ENCODE data around the gene CORO1C.

CORO1C gene

DNA sequence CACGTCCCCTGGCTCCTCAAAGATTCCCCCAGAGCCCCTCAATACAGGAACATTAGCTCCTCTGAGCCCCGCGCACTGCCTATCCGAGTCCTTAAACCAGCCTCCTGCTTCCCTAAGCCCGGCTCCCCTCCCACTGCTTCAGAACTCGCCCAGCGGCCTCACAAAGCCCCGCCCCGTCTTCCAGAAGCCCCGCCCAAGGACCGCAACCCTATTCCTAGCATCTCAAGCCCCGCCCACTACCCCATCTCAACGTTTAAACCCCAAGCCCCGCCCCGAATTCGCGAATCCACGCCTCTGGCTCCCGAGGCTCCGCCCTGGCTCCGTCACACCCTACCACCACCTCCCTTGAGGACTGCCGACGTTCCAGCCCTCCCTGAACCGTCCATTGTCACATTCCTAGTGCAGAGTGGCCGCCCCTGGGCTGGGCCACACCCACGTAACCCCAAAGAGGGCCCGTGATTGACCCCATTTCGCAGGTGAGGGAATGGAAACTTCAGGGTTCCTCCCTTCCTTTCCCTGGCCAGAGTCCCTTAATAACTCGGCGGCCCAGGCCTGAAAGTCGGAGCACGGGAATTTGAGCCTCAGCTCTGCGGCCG is 646 bp upstream of the CORO1C start:
- Histone ChIP-seq H3K4me3 (ENCODE audit: low read length) (peak overlapping the region; percentile 95), H3K27me3 (ENCODE audit: control insufficient read depth, insufficient read depth, low read length) (no peaks in the 10 kb centered on the region), H3K27ac (ENCODE audit: low read length) (no peak overlapping the region), H3K9me3 (ENCODE audit: control insufficient read depth, low read depth, low read length) (no peaks in the 10 kb centered on the region), H3K9ac (ENCODE audit: low read length) (peak overlapping the region; percentile 54), H3K36me3 (ENCODE audit: control insufficient read depth, low read depth, low read length) (no peaks in the 10 kb centered on the region), H3K4me1 (ENCODE audit: control insufficient read depth, low read depth, low read length) (peaks cover 10% of the 10 kb centered on the region)

GRCh38 chr12:108730365-108731104 is 783 bp downstream of the CORO1C start:
- H3K27me3 ChIP-seq (ENCODE audit: control insufficient read depth, insufficient read depth, low read length), result no peaks in the 10 kb centered on the region
- peak overlapping the region; percentile 94 for H3K27ac ChIP-seq (ENCODE audit: low read length)
- no peaks in the 10 kb centered on the region for H3K36me3 ChIP-seq (ENCODE audit: control insufficient read depth, low read depth, low read length)
- H3K9ac ChIP-seq (ENCODE audit: low read length), result peak overlapping the region; percentile 91
- peak overlapping the region; percentile 95 for H3K4me3 ChIP-seq (ENCODE audit: low read length)
- H3K9me3 ChIP-seq (ENCODE audit: control insufficient read depth, low read depth, low read length), result no peaks in the 10 kb centered on the region
- peaks cover 10% of the 10 kb centered on the region for H3K4me1 ChIP-seq (ENCODE audit: control insufficient read depth, low read depth, low read length)

- Histone ChIP-seq H3K4me1 (ENCODE audit: control insufficient read depth, low read depth, low read length) (peaks cover 10% of the 10 kb centered on the region), H3K9me3 (ENCODE audit: control insufficient read depth, low read depth, low read length) (no peaks in the 10 kb centered on the region), H3K27me3 (ENCODE audit: control insufficient read depth, insufficient read depth, low read length) (no peaks in the 10 kb centered on the region), H3K27ac (ENCODE audit: low read length) (peak overlapping the region; percentile 94), H3K4me3 (ENCODE audit: low read length) (peak overlapping the region; percentile 95), H3K9ac (ENCODE audit: low read length) (peak overlapping the region; percentile 91), H3K36me3 (ENCODE audit: control insufficient read depth, low read depth, low read length) (no peaks in the 10 kb centered on the region)
Measured at GRCh38 chr12:108729612-108730364, 1.5 kb downstream of the CORO1C start.

DNA sequence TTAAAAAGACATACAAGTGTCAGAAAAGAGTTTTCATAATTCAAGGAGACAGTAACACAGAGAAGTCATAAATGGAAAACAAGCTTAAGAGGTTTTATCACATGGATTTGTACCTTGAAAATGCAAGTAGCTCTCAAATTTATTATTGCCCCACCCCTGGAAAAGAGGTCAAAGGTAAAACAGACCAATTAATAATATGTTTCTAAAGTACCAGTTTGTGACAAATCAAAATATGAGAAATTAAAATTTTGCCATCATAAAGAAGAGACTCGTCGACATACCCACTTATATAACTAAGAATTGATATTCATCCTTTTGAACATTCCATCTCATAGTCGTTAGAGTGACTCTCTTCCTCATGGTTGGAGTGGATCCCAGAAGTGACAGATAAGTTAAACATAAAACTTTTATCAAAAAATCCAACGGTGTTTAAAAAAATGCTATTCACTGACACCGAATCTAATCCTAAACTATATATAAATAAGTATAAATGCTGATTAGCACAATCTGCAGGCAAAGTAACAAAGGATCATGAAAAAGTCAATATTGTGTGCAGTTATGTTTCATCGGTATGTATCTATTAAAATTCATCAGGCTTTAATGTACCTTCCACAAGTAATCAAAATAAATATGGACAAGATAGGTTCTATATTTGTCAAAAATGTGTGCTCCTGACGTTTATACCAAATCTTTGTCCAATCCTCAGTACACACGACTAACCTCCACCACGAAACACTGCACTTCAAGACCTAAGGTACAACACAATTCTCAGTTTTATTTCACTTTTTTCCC is 2.3 kb downstream of the CORO1C start:
- Histone ChIP-seq H3K27ac (ENCODE audit: low read length) (no peak overlapping the region), H3K27me3 (ENCODE audit: control insufficient read depth, insufficient read depth, low read length) (no peaks in the 10 kb centered on the region), H3K9me3 (ENCODE audit: control insufficient read depth, low read depth, low read length) (no peaks in the 10 kb centered on the region), H3K4me1 (ENCODE audit: control insufficient read depth, low read depth, low read length) (peaks cover 11% of the 10 kb centered on the region), H3K9ac (ENCODE audit: low read length) (peak overlapping the region; percentile 91), H3K4me3 (ENCODE audit: low read length) (peak overlapping the region; percentile 95), H3K36me3 (ENCODE audit: control insufficient read depth, low read depth, low read length) (no peaks in the 10 kb centered on the region)

DNA sequence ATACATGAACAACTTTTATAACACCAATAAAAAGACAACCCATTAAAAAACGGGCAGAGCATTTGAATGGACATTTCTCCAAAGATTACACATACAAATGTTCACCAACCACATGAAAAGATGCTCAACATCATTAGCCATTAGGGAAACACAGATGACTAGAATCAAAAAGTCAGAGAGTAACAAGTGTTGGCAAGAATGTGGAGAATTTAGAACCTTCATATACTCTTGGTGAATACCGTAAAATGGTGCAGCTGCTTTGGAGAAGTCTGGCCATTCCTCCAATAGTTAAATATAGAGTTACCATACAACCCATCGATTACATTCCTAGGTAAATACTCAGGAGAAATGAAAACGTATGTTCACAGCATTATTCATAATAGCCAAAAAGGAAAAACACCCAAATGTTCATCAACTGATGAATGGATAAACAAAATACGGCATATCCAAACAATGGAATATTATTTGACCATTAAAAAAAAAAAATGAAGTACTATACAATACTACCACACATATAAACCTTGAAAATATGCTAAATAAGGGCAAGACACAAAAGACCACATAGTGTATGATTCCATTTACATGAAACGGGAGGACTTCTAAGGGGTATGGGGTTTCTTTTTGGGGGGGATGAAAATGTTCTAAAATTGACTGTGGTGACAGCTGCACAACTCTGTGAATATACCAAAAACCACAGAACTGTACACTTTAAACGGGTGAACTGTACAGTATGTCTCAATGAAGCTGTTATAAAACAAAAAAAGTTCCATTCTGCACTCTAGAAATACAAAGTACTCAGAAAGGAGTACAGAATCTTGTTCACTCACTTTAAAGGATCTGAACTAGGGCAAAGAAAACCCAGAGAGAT is 3.2 kb downstream of the CORO1C start:
- H3K4me1 ChIP-seq (ENCODE audit: control insufficient read depth, low read depth, low read length), result peaks cover 17% of the 10 kb centered on the region
- H3K9me3 ChIP-seq (ENCODE audit: control insufficient read depth, low read depth, low read length), result no peaks in the 10 kb centered on the region
- H3K27ac ChIP-seq (ENCODE audit: low read length), result no peak overlapping the region
- H3K27me3 ChIP-seq (ENCODE audit: control insufficient read depth, insufficient read depth, low read length), result no peaks in the 10 kb centered on the region
- no peak overlapping the region for H3K9ac ChIP-seq (ENCODE audit: low read length)
- H3K4me3 ChIP-seq (ENCODE audit: low read length), result no peak overlapping the region
- H3K36me3 ChIP-seq (ENCODE audit: control insufficient read depth, low read depth, low read length), result no peaks in the 10 kb centered on the region

- Histone ChIP-seq H3K4me3 (ENCODE audit: low read length) (no peak overlapping the region), H3K4me1 (ENCODE audit: control insufficient read depth, low read depth, low read length) (peaks cover 22% of the 10 kb centered on the region), H3K9ac (ENCODE audit: low read length) (no peak overlapping the region), H3K9me3 (ENCODE audit: control insufficient read depth, low read depth, low read length) (no peaks in the 10 kb centered on the region), H3K27ac (ENCODE audit: low read length) (no peak overlapping the region), H3K27me3 (ENCODE audit: control insufficient read depth, insufficient read depth, low read length) (no peaks in the 10 kb centered on the region), H3K36me3 (ENCODE audit: control insufficient read depth, low read depth, low read length) (no peaks in the 10 kb centered on the region)
Measured at GRCh38 chr12:108727161-108727560, 4.2 kb downstream of the CORO1C start.

- Histone ChIP-seq H3K36me3 (ENCODE audit: control insufficient read depth, low read depth, low read length) (no peaks in the 10 kb centered on the region), H3K9me3 (ENCODE audit: control insufficient read depth, low read depth, low read length) (no peaks in the 10 kb centered on the region), H3K27me3 (ENCODE audit: control insufficient read depth, insufficient read depth, low read length) (no peaks in the 10 kb centered on the region), H3K9ac (ENCODE audit: low read length) (no peak overlapping the region), H3K4me3 (ENCODE audit: low read length) (no peak overlapping the region), H3K27ac (ENCODE audit: low read length) (no peak overlapping the region), H3K4me1 (ENCODE audit: control insufficient read depth, low read depth, low read length) (peaks cover 30% of the 10 kb centered on the region)
Measured at GRCh38 chr12:108724890-108725151, 6.5 kb downstream of the CORO1C start.

DNA sequence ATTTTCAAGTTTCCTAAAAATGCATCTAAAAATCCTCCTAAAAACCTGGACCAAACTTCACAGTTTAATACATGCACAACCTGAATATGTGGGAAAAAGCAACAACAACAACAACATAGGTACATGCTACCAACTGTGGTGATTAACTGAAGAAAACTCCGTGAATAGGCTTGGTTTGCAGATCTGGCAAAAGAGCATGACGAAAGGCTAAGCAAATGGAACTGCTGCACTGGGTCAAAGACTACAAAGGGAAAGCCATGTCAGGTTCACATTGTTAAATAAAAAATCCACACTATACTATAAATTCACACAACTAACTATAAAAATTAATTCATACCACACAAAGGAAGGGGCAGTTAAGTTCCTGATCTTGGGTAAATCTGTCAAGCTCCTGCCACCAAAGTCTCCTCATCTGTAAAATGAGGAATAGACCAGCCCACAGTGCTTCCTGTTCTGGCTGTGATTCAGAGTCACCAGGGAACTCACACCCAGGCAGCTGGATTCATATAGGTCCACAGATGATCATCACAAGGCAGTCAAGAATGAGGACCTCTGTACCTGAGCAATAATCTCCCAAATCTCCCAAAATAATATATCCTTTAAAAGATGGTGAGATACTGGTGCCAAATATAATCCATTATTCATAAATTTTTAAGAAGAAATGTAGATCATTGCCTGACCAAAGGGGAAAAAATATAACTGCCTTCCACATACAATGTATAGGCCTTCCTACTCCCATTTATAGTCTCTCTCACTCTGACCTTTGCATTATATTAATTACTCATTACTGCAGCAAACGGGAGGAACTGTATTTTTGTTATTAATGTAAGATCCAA is 7.0 kb downstream of the CORO1C start:
- no peaks in the 10 kb centered on the region for H3K27me3 ChIP-seq (ENCODE audit: control insufficient read depth, insufficient read depth, low read length)
- H3K27ac ChIP-seq (ENCODE audit: low read length), result no peak overlapping the region
- no peaks in the 10 kb centered on the region for H3K9me3 ChIP-seq (ENCODE audit: control insufficient read depth, low read depth, low read length)
- peaks cover 25% of the 10 kb centered on the region for H3K4me1 ChIP-seq (ENCODE audit: control insufficient read depth, low read depth, low read length)
- H3K9ac ChIP-seq (ENCODE audit: low read length), result no peak overlapping the region
- H3K4me3 ChIP-seq (ENCODE audit: low read length), result no peak overlapping the region
- H3K36me3 ChIP-seq (ENCODE audit: control insufficient read depth, low read depth, low read length), result no peaks in the 10 kb centered on the region

- Histone ChIP-seq H3K9me3 (ENCODE audit: control insufficient read depth, low read depth, low read length) (no peaks in the 10 kb centered on the region), H3K36me3 (ENCODE audit: control insufficient read depth, low read depth, low read length) (no peaks in the 10 kb centered on the region), H3K9ac (ENCODE audit: low read length) (no peak overlapping the region), H3K27me3 (ENCODE audit: control insufficient read depth, insufficient read depth, low read length) (no peaks in the 10 kb centered on the region), H3K4me1 (ENCODE audit: control insufficient read depth, low read depth, low read length) (peaks cover 20% of the 10 kb centered on the region), H3K4me3 (ENCODE audit: low read length) (no peak overlapping the region), H3K27ac (ENCODE audit: low read length) (no peak overlapping the region)
Measured at GRCh38 chr12:108722992-108723766, 8.1 kb downstream of the CORO1C start.

DNA sequence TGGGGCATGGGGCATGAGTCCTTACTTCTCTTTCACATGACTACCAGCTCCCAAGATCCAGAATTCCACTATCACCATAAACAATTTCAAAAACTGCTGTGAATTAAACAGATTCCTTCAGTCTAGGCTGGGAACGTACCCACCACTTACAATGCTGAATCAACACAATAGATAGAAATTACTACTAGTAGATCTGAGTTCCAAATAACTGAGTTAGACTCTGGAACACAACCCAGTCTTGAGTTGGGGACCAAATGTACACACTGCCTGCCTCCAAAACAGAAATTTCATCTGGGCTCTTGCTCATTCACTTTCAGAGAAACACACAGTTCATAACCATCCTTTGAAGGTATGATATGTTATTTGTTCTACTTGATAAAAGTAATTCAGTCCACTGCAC is 8.9 kb downstream of the CORO1C start:
- Histone ChIP-seq H3K9ac (ENCODE audit: low read length) (no peak overlapping the region), H3K27me3 (ENCODE audit: control insufficient read depth, insufficient read depth, low read length) (no peaks in the 10 kb centered on the region), H3K9me3 (ENCODE audit: control insufficient read depth, low read depth, low read length) (no peaks in the 10 kb centered on the region), H3K4me3 (ENCODE audit: low read length) (no peak overlapping the region), H3K36me3 (ENCODE audit: control insufficient read depth, low read depth, low read length) (no peaks in the 10 kb centered on the region), H3K4me1 (ENCODE audit: control insufficient read depth, low read depth, low read length) (peaks cover 20% of the 10 kb centered on the region), H3K27ac (ENCODE audit: low read length) (no peak overlapping the region)
